GM12875 (cell line): ENCODE results near the gene ADAMTSL5.

Experiments
- H3K4me3 ChIP-seq: one replicate; pipeline ENCODE4 v1.5.1; 2011; ENCODE audit warnings: low read depth, low read length, control low read depth
- TF ChIP-seq, protein P1 (sequence below): IDR thresholded peaks from 2 replicates; pipeline ENCODE4 v1.5.1; 2011; ENCODE audit warnings: low read depth, mild to moderate bottlenecking, control low read depth, inconsistent platforms, low read length, moderate library complexity, borderline replicate concordance; ENCODE audit not compliant: insufficient read depth

ADAMTSL5 gene

DNA sequence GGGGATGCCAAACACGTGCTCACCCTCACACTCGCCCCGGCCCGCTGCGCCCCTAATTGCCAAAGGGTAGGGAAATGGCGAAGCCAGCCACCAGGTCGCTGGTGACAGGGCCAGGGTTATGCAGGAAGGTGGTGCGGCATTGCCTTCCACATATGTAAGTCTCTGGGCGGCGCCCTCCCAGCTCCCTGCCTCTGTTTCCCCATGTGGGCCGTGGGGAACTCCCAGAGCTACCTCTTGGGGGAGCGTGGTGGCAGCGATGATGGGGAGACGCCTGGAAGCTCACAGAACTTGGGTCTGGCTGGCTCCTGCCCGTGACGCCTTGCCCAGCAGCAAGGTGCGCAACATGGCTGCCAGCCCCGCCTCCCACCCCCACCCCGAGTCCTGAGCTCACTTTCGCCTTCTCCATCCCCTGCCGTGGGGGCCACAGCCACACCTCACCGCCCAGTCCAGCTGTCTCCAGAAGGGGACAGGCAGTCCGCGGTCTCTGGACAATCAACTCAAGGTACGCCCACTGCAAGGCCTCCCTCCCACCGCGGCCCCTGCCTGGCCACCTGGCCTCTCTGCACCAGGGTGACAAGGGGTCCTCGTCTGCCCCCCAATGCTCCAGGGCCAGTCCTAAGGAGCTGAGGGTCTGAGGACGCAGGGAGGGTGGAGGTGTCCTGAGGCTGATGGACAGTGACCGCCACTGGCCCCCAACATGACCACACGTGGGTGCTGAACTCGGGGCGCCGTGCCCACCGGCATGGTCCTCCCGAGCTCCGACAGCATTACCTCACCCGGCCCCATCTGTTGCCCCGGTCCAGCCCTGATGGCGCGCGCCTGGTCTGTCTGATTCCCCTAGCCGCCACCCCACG lies 40.4 kb downstream of the ADAMTSL5 start:
- H3K4me3 ChIP-seq: no peak overlapping the region
- TF ChIP-seq, protein P1, sequence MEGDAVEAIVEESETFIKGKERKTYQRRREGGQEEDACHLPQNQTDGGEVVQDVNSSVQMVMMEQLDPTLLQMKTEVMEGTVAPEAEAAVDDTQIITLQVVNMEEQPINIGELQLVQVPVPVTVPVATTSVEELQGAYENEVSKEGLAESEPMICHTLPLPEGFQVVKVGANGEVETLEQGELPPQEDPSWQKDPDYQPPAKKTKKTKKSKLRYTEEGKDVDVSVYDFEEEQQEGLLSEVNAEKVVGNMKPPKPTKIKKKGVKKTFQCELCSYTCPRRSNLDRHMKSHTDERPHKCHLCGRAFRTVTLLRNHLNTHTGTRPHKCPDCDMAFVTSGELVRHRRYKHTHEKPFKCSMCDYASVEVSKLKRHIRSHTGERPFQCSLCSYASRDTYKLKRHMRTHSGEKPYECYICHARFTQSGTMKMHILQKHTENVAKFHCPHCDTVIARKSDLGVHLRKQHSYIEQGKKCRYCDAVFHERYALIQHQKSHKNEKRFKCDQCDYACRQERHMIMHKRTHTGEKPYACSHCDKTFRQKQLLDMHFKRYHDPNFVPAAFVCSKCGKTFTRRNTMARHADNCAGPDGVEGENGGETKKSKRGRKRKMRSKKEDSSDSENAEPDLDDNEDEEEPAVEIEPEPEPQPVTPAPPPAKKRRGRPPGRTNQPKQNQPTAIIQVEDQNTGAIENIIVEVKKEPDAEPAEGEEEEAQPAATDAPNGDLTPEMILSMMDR: no peak

DNA sequence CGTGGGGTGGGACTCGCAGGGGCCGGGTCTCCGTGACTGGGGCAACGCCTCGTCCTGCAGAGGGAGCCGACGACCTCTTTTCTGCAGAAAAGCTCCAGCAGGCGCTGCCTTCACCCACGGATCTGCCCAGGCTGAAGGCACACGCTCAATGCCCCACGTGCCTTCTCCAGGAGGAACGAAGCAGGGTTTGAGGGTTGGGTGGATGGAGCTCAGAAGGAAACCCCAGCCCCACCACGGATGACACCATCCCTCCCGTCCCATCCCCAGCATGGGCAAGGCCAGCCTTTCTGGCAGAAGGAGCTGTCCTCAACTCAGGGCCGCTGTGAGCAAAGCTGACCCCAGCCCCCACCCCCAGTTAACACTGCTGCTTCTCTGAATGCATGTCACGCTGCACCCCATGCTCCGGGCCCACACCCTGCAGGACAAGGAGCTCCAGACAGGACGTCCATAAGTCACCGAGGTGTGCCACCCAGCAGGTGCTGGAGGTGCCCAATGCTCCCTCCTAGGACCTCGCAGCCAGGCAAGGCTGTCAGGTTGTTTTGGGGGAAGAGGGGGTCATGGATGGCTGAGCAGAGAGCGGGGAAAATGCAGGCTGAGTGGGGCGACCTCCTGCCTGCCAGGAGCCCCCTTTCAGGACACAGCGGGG lies 41.2 kb downstream of the ADAMTSL5 start:
- TF ChIP-seq, protein P1: no peak
- H3K4me3 ChIP-seq: no peak overlapping the region

DNA sequence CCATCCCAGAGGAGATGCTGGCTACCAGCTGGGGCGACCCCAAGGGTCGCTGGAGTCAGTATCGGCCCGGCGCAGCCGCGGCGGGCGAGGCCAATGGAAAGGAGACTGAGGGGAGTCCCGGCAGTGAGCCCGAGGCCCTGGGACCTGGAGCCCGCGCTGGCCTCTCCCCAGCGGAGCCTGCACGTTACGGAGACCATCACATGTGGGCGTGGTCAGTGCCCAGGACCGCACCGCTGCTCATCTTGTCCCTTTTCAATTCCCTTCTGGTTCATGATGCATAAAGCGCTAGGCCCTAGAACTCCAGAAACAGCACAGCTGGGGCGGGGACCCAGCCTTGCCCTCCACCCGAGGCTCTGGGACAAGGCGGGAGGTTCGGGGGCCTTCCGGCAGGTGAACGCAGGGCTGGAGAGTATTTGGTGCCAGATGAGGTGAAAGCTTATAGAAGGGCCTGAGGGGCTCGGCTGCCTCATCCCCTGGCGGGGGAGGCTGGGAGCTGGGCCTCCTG lies 41.8 kb downstream of the ADAMTSL5 start:
- peak overlapping the region; percentile 10 for H3K4me3 ChIP-seq

DNA sequence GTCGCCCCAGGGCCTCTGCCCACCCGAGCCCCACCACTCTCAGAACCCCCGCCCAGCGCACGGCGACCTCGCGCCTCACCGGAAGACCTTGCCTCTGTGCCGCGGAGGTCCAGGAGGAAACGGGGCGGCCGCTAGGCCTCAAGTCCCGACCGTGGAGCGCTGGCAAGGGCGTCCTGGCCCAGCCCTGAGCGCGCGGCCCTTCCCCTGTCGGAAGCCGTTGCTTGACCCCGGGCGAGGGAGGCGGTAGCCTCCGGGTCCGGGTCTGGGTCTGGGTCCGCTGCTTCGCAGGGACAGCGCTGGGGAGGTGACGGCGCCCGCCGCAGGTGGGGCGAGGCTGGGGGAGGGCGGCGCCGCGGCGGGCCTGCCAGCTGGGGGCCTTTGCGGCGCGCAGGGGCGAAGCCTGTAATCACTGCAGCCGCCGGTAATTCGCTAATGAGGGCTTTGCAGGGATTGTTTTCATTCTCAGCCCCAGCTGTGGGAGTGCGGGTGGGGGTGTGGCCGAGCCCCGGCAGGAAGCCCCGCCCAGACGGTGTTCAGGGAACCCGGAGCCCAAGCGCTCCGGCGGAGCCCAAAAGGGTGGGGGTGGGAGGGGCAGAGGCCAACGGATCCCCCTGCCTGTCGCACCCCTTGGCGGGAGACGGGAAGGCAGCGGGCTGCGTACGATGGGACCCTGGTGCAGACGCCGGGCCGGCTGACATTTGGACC lies 42.4 kb downstream of the ADAMTSL5 start:
- peak overlapping the region; percentile 10 for H3K4me3 ChIP-seq
- TF ChIP-seq, protein P1: no peak

More for the DNA sequence above, 41.8 kb downstream of the ADAMTSL5 start:
- TF ChIP-seq, protein P1: no peak

DNA sequence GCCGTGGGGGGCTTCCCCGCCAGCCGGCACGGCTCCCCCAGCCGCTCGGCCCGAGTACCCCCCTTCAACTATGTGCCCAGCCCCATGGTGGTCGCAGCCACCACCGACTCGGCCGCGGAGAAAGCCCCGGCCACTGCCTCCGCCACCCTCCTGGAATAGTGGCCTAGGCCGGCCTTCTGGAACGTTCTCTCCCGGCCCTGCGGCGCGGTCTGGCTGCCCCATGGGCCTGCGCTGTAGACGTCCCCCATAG lies 42.8 kb downstream of the ADAMTSL5 start:
- no peak overlapping the region for H3K4me3 ChIP-seq
- TF ChIP-seq, protein P1: no peak

DNA sequence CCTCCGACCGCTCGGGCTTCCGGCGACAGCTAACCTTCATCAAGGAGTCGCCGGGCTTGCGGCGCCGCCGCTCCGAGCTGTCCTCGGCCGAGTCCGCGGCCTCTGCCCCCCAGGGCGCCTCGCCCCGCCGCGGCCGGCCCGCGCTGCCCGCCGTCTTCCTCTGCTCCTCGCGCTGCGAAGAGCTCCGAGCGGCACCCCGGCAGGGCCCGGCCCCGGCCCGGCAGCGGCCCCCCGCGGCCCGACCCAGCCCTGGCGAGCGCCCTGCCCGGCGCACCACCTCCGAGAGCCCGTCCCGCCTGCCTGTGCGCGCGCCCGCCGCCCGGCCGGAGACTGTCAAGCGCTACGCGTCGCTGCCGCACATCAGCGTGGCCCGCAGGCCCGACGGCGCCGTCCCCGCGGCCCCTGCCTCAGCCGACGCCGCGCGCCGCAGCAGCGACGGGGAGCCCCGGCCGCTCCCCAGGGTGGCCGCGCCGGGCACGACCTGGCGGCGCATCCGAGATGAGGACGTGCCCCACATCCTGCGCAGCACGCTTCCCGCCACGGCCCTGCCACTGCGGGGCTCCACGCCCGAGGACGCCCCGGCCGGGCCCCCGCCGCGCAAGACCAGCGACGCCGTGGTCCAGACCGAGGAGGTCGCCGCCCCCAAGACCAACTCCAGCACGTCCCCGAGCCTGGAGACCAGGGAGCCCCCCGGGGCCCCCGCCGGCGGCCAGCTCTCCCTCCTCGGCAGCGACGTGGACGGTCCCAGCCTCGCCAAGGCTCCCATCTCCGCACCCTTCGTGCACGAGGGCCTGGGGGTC lies 43.4 kb downstream of the ADAMTSL5 start:
- no peak overlapping the region for H3K4me3 ChIP-seq
- TF ChIP-seq, protein P1: no peak
